ENCODE measurements around the gene TEAD1. TPM values are rescaled to one million over a fixed set of nuclear protein-coding genes. Genes with fewer than 3 reads are reported as not detected.

Gene TEAD1
- total and polyA plus RNA-seq, 3 experiments from 2014 or later = 0.59 to 0.89 TPM; not detected in 1

- H3K27ac Mint-ChIP-seq = no peak overlapping the region
- Histone ChIP-seq H3K9me3 (ENCODE audit: low read length) (no peaks in the 10 kb centered on the region), H3K36me3 (ENCODE audit: insufficient read depth, low read length) (no peaks in the 10 kb centered on the region), H3K27ac (ENCODE audit: low read depth, low read length) (no peak overlapping the region), H3K4me1 (ENCODE audit: insufficient read depth, low read length) (peaks cover 7% of the 10 kb centered on the region), H3K27me3 (ENCODE audit: insufficient read depth, low read length, poor library complexity, severe bottlenecking) (peaks cover 6% of the 10 kb centered on the region), H3K4me3 (ENCODE audit: low read length) (no peak overlapping the region)
- ChIA-PET POLR2A (no interaction called here), CTCF (no interaction called here)
- peaks cover 2 to 11% (median 11%) of the 10 kb centered on the region in 3 donors for H3K4me1 Mint-ChIP-seq
- DNase-seq = no peak
- peaks cover 0 to 3% (median 0%) of the 10 kb centered on the region in 3 donors for H3K36me3 Mint-ChIP-seq
- no peaks in the 10 kb centered on the region for H3K9me3 Mint-ChIP-seq
- H3K27me3 Mint-ChIP-seq = peaks cover 59 to 81% of the 10 kb centered on the region in 2 donors
- no peak overlapping the region for H3K4me3 Mint-ChIP-seq
Observed at GRCh38 chr11:12678991-12679390, 4.8 kb downstream of the TEAD1 start.

- Histone ChIP-seq H3K4me1 (ENCODE audit: insufficient read depth, low read length) (peaks cover 7% of the 10 kb centered on the region), H3K27ac (ENCODE audit: low read depth, low read length) (no peak overlapping the region), H3K36me3 (ENCODE audit: insufficient read depth, low read length) (no peaks in the 10 kb centered on the region), H3K4me3 (ENCODE audit: low read length) (no peak overlapping the region), H3K27me3 (ENCODE audit: insufficient read depth, low read length, poor library complexity, severe bottlenecking) (peaks cover 6% of the 10 kb centered on the region), H3K9me3 (ENCODE audit: low read length) (no peaks in the 10 kb centered on the region)
- ChIA-PET POLR2A (no interaction called here), CTCF (no interaction called here)
- Mint-ChIP-seq H3K9me3 (no peaks in the 10 kb centered on the region), H3K27me3 (peaks cover 59 to 86% of the 10 kb centered on the region in 2 donors), H3K4me3 (no peak overlapping the region), H3K36me3 (peaks cover 0 to 3% (median 0%) of the 10 kb centered on the region in 3 donors), H3K27ac (no peak overlapping the region), H3K4me1 (peaks cover 2 to 11% (median 11%) of the 10 kb centered on the region in 3 donors)
- no peak for DNase-seq
Observed at GRCh38 chr11:12679471-12679870, 5.2 kb downstream of the TEAD1 start.

- Histone ChIP-seq H3K27ac (ENCODE audit: low read depth, low read length) (no peak overlapping the region), H3K9me3 (ENCODE audit: low read length) (no peaks in the 10 kb centered on the region), H3K27me3 (ENCODE audit: insufficient read depth, low read length, poor library complexity, severe bottlenecking) (peaks cover 6% of the 10 kb centered on the region), H3K36me3 (ENCODE audit: insufficient read depth, low read length) (no peaks in the 10 kb centered on the region), H3K4me3 (ENCODE audit: low read length) (no peak overlapping the region), H3K4me1 (ENCODE audit: insufficient read depth, low read length) (peaks cover 7% of the 10 kb centered on the region)
- no peak overlapping the region for H3K27ac Mint-ChIP-seq
- peaks cover 0 to 3% (median 0%) of the 10 kb centered on the region in 3 donors for H3K36me3 Mint-ChIP-seq
- peaks cover under 1 to 9% (median 8%) of the 10 kb centered on the region in 3 donors for H3K4me1 Mint-ChIP-seq
- H3K9me3 Mint-ChIP-seq = no peaks in the 10 kb centered on the region
- CTCF ChIA-PET = no interaction called here
- POLR2A ChIA-PET = no interaction called here
- peaks cover 59 to 87% of the 10 kb centered on the region in 2 donors for H3K27me3 Mint-ChIP-seq
- DNase-seq = peak in 1 of 5 donors; percentile 31
- peak overlapping the region in 1 of 7 donors; percentile 30 for H3K4me3 Mint-ChIP-seq
Observed at GRCh38 chr11:12680246-12680939, 6.2 kb downstream of the TEAD1 start.

- CTCF ChIA-PET = no interaction called here
- peaks cover 7% of the 10 kb centered on the region for H3K4me1 ChIP-seq (ENCODE audit: insufficient read depth, low read length)
- no peak overlapping the region for H3K27ac ChIP-seq (ENCODE audit: low read depth, low read length)
- H3K27ac Mint-ChIP-seq = no peak overlapping the region
- peaks cover 0 to 8% (median 7%) of the 10 kb centered on the region in 3 donors for H3K4me1 Mint-ChIP-seq
- H3K9me3 Mint-ChIP-seq = no peaks in the 10 kb centered on the region
- H3K36me3 Mint-ChIP-seq = peaks cover 0 to 3% (median 0%) of the 10 kb centered on the region in 3 donors
- no peak overlapping the region for H3K4me3 ChIP-seq (ENCODE audit: low read length)
- POLR2A ChIA-PET = no interaction called here
- H3K9me3 ChIP-seq (ENCODE audit: low read length) = no peaks in the 10 kb centered on the region
- peaks cover 5% of the 10 kb centered on the region for H3K27me3 ChIP-seq (ENCODE audit: insufficient read depth, low read length, poor library complexity, severe bottlenecking)
- DNase-seq = no peak
- peaks cover 55 to 86% of the 10 kb centered on the region in 2 donors for H3K27me3 Mint-ChIP-seq
- peak overlapping the region in 1 of 7 donors; percentile 30 for H3K4me3 Mint-ChIP-seq
- no peaks in the 10 kb centered on the region for H3K36me3 ChIP-seq (ENCODE audit: insufficient read depth, low read length)
Observed at GRCh38 chr11:12680940-12681258, 6.7 kb downstream of the TEAD1 start.

GRCh38 chr11:12681466-12681865 lies 7.2 kb downstream of the TEAD1 start:
- POLR2A ChIA-PET = no interaction called here
- H3K4me1 Mint-ChIP-seq = peaks cover 0 to 7% (median 5%) of the 10 kb centered on the region in 3 donors
- no peak overlapping the region for H3K4me3 Mint-ChIP-seq
- CTCF ChIA-PET = no interaction called here
- no peak overlapping the region for H3K27ac ChIP-seq (ENCODE audit: low read depth, low read length)
- H3K36me3 Mint-ChIP-seq = peaks cover 0 to 3% (median 0%) of the 10 kb centered on the region in 3 donors
- no peak overlapping the region for H3K27ac Mint-ChIP-seq
- H3K4me1 ChIP-seq (ENCODE audit: insufficient read depth, low read length) = peaks cover 7% of the 10 kb centered on the region
- H3K9me3 Mint-ChIP-seq = no peaks in the 10 kb centered on the region
- H3K27me3 ChIP-seq (ENCODE audit: insufficient read depth, low read length, poor library complexity, severe bottlenecking) = no peaks in the 10 kb centered on the region
- no peaks in the 10 kb centered on the region for H3K9me3 ChIP-seq (ENCODE audit: low read length)
- H3K36me3 ChIP-seq (ENCODE audit: insufficient read depth, low read length) = no peaks in the 10 kb centered on the region
- peaks cover 50 to 83% of the 10 kb centered on the region in 2 donors for H3K27me3 Mint-ChIP-seq
- no peak overlapping the region for H3K4me3 ChIP-seq (ENCODE audit: low read length)
- no peak for DNase-seq

GRCh38 chr11:12682288-12682687 lies 8.1 kb downstream of the TEAD1 start:
- Histone ChIP-seq H3K36me3 (ENCODE audit: insufficient read depth, low read length) (no peaks in the 10 kb centered on the region), H3K4me3 (ENCODE audit: low read length) (no peak overlapping the region), H3K27me3 (ENCODE audit: insufficient read depth, low read length, poor library complexity, severe bottlenecking) (no peaks in the 10 kb centered on the region), H3K9me3 (ENCODE audit: low read length) (no peaks in the 10 kb centered on the region), H3K4me1 (ENCODE audit: insufficient read depth, low read length) (peaks cover 7% of the 10 kb centered on the region), H3K27ac (ENCODE audit: low read depth, low read length) (no peak overlapping the region)
- H3K9me3 Mint-ChIP-seq = no peaks in the 10 kb centered on the region
- H3K27ac Mint-ChIP-seq = no peak overlapping the region
- ChIA-PET CTCF (no interaction called here), POLR2A (no interaction called here)
- peaks cover 0 to 7% (median 5%) of the 10 kb centered on the region in 3 donors for H3K4me1 Mint-ChIP-seq
- no peak for DNase-seq
- H3K4me3 Mint-ChIP-seq = no peak overlapping the region
- peaks cover 49 to 84% of the 10 kb centered on the region in 2 donors for H3K27me3 Mint-ChIP-seq
- H3K36me3 Mint-ChIP-seq = peaks cover 0 to 3% (median 0%) of the 10 kb centered on the region in 3 donors

- POLR2A ChIA-PET = no interaction called here
- H3K27me3 ChIP-seq (ENCODE audit: insufficient read depth, low read length, poor library complexity, severe bottlenecking) = no peaks in the 10 kb centered on the region
- no peak overlapping the region for H3K4me3 Mint-ChIP-seq
- H3K4me1 ChIP-seq (ENCODE audit: insufficient read depth, low read length) = peaks cover 7% of the 10 kb centered on the region
- peaks cover 0 to 7% (median 5%) of the 10 kb centered on the region in 3 donors for H3K4me1 Mint-ChIP-seq
- H3K9me3 Mint-ChIP-seq = no peaks in the 10 kb centered on the region
- CTCF ChIA-PET = no interaction called here
- no peak overlapping the region for H3K27ac ChIP-seq (ENCODE audit: low read depth, low read length)
- H3K27ac Mint-ChIP-seq = no peak overlapping the region
- H3K36me3 ChIP-seq (ENCODE audit: insufficient read depth, low read length) = no peaks in the 10 kb centered on the region
- H3K9me3 ChIP-seq (ENCODE audit: low read length) = no peaks in the 10 kb centered on the region
- H3K36me3 Mint-ChIP-seq = peaks cover 0 to 3% (median 0%) of the 10 kb centered on the region in 3 donors
- no peak overlapping the region for H3K4me3 ChIP-seq (ENCODE audit: low read length)
- DNase-seq = no peak
- peaks cover 48 to 84% of the 10 kb centered on the region in 2 donors for H3K27me3 Mint-ChIP-seq
Observed at GRCh38 chr11:12682737-12683500, 8.7 kb downstream of the TEAD1 start.

GRCh38 chr11:12683874-12684273 lies 9.7 kb downstream of the TEAD1 start:
- Histone ChIP-seq H3K4me1 (ENCODE audit: insufficient read depth, low read length) (peaks cover 7% of the 10 kb centered on the region), H3K4me3 (ENCODE audit: low read length) (no peak overlapping the region), H3K36me3 (ENCODE audit: insufficient read depth, low read length) (no peaks in the 10 kb centered on the region), H3K27ac (ENCODE audit: low read depth, low read length) (no peak overlapping the region), H3K9me3 (ENCODE audit: low read length) (no peaks in the 10 kb centered on the region), H3K27me3 (ENCODE audit: insufficient read depth, low read length, poor library complexity, severe bottlenecking) (no peaks in the 10 kb centered on the region)
- DNase-seq = no peak
- Mint-ChIP-seq H3K4me1 (peaks cover 0 to 7% (median 5%) of the 10 kb centered on the region in 3 donors), H3K9me3 (peaks cover 0 to 1% (median 0%) of the 10 kb centered on the region in 5 donors), H3K4me3 (no peak overlapping the region), H3K27me3 (peaks cover 48 to 84% of the 10 kb centered on the region in 2 donors), H3K36me3 (peaks cover 0 to 3% (median 0%) of the 10 kb centered on the region in 3 donors), H3K27ac (no peak overlapping the region)
- POLR2A ChIA-PET = no interaction called here
- CTCF ChIA-PET = no interaction called here
